GM18507 (cell line): ENCODE results near the gene PRDM16.

Experiments used
- DNase-seq: peaks from one replicate; pipeline ENCODE4 v3.0.0; 2011; ENCODE audit warnings: low read depth; ENCODE audit not compliant: insufficient read length; ENCODE audit errors: extremely low spot score
- FAIRE-seq: peaks from 2 replicates; lab custom pipeline; 2011; peaks lifted over from hg19 to GRCh38; lab: Jason Lieb, UNC

PRDM16 gene

GRCh38 chr1:3259020-3259419 lies 190.0 kb downstream of the PRDM16 start:
- no peak for FAIRE-seq
- DNase-seq = no peak

GRCh38 chr1:3261007-3261968 lies 192.3 kb downstream of the PRDM16 start:
- no peak for DNase-seq
- FAIRE-seq = no peak

GRCh38 chr1:3261969-3262579 lies 193.1 kb downstream of the PRDM16 start:
- DNase-seq (no peak), FAIRE-seq (no peak)

- no peak for FAIRE-seq
- no peak for DNase-seq
Measured at GRCh38 chr1:3262681-3263286, 193.8 kb downstream of the PRDM16 start.

GRCh38 chr1:3263790-3264189 lies 194.8 kb downstream of the PRDM16 start:
- FAIRE-seq (no peak), DNase-seq (no peak)

- DNase-seq = no peak
- no peak for FAIRE-seq
Measured at GRCh38 chr1:3264456-3264855, 195.5 kb downstream of the PRDM16 start.

GRCh38 chr1:3265835-3266805 lies 197.1 kb downstream of the PRDM16 start:
- FAIRE-seq (no peak), DNase-seq (no peak)

- FAIRE-seq (no peak), DNase-seq (no peak)
Measured at GRCh38 chr1:3266870-3267549, 198.0 kb downstream of the PRDM16 start.

GRCh38 chr1:3267550-3268270 lies 198.7 kb downstream of the PRDM16 start:
- FAIRE-seq (no peak), DNase-seq (no peak)

- DNase-seq (no peak), FAIRE-seq (no peak)
Measured at GRCh38 chr1:3268281-3268680, 199.3 kb downstream of the PRDM16 start.

GRCh38 chr1:3270403-3271245 lies 201.6 kb downstream of the PRDM16 start:
- FAIRE-seq (no peak), DNase-seq (no peak)

GRCh38 chr1:3271866-3272265 lies 202.9 kb downstream of the PRDM16 start:
- FAIRE-seq (no peak), DNase-seq (no peak)

- FAIRE-seq (no peak), DNase-seq (no peak)
Measured at GRCh38 chr1:3272321-3273045, 203.5 kb downstream of the PRDM16 start.

- no peak for DNase-seq
- FAIRE-seq = no peak
Measured at GRCh38 chr1:3273447-3273846, 204.4 kb downstream of the PRDM16 start.

- FAIRE-seq (no peak), DNase-seq (no peak)
Measured at GRCh38 chr1:3274972-3275371, 206.0 kb downstream of the PRDM16 start.

GRCh38 chr1:3275471-3276340 lies 206.7 kb downstream of the PRDM16 start:
- DNase-seq (no peak), FAIRE-seq (no peak)
